Stimulated activated effector memory CD8-positive, alpha-beta T cell treated with anti-CD3 and anti-CD28 coated beads, Interleukin-12 subunit alpha, Interleukin-12 subunit beta, amount 100 ng/mL, for 72 hours (primary cell): ENCODE measurements around the gene FZD10.

Experiments used
- ATAC-seq: fragments of 150-1000 bp; cut with Tn5 transposase; 2 replicates; pipeline ENCODE4 v1.10.0; 2021
- DNase-seq, 2 donors: peaks; one replicate each; pipeline ENCODE4 v3.0.0; 2021 to 2022; ENCODE audit warnings: low spot score in 2 of 2
- H3K27ac Mint-ChIP-seq: one replicate; pipeline ENCODE4 v1.8.0; 2022; ENCODE audit warnings: mild to moderate bottlenecking, mixed read lengths
- H3K36me3 Mint-ChIP-seq: one replicate; pipeline ENCODE4 v1.8.0; 2022; ENCODE audit warnings: mild to moderate bottlenecking, mixed read lengths
- H3K4me1 Mint-ChIP-seq: one replicate; pipeline ENCODE4 v1.8.0; 2022; ENCODE audit warnings: mixed read lengths
- H3K4me3 Mint-ChIP-seq: one replicate; pipeline ENCODE4 v1.8.0; 2022; ENCODE audit warnings: mild to moderate bottlenecking, mixed read lengths
- H3K9me3 Mint-ChIP-seq: one replicate; pipeline ENCODE4 v1.8.0; 2022; ENCODE audit warnings: mixed read lengths

FZD10 gene

GRCh38 chr12:130178282-130178681 lies 16.0 kb downstream of the FZD10 start:
- peaks cover 14% of the 10 kb centered on the region for H3K9me3 Mint-ChIP-seq
- H3K27ac Mint-ChIP-seq: no peak overlapping the region
- H3K4me1 Mint-ChIP-seq: no peaks in the 10 kb centered on the region
- ATAC-seq (no peak), DNase-seq (no peak)
- no peak overlapping the region for H3K4me3 Mint-ChIP-seq
- H3K36me3 Mint-ChIP-seq: no peaks in the 10 kb centered on the region

GRCh38 chr12:130179191-130179590 lies 16.9 kb downstream of the FZD10 start:
- Mint-ChIP-seq H3K9me3 (peaks cover 14% of the 10 kb centered on the region), H3K4me3 (no peak overlapping the region), H3K27ac (no peak overlapping the region), H3K36me3 (no peaks in the 10 kb centered on the region), H3K4me1 (no peaks in the 10 kb centered on the region)
- ATAC-seq (no peak), DNase-seq (no peak)

- no peaks in the 10 kb centered on the region for H3K36me3 Mint-ChIP-seq
- DNase-seq (no peak), ATAC-seq (no peak)
- no peaks in the 10 kb centered on the region for H3K4me1 Mint-ChIP-seq
- peaks cover 14% of the 10 kb centered on the region for H3K9me3 Mint-ChIP-seq
- no peak overlapping the region for H3K27ac Mint-ChIP-seq
- no peak overlapping the region for H3K4me3 Mint-ChIP-seq
Measured at GRCh38 chr12:130179621-130180020, 17.4 kb downstream of the FZD10 start.

- ATAC-seq (no peak), DNase-seq (no peak)
- no peaks in the 10 kb centered on the region for H3K4me1 Mint-ChIP-seq
- H3K4me3 Mint-ChIP-seq: no peak overlapping the region
- peaks cover 14% of the 10 kb centered on the region for H3K9me3 Mint-ChIP-seq
- H3K27ac Mint-ChIP-seq: no peak overlapping the region
- H3K36me3 Mint-ChIP-seq: no peaks in the 10 kb centered on the region
Measured at GRCh38 chr12:130181211-130181610, 18.9 kb downstream of the FZD10 start.

- Mint-ChIP-seq H3K4me1 (no peaks in the 10 kb centered on the region), H3K27ac (no peak overlapping the region), H3K36me3 (no peaks in the 10 kb centered on the region), H3K4me3 (no peak overlapping the region), H3K9me3 (peaks cover 14% of the 10 kb centered on the region)
- no peak for ATAC-seq
- DNase-seq: no peak
Measured at GRCh38 chr12:130183585-130184370, 21.5 kb downstream of the FZD10 start.

GRCh38 chr12:130184404-130185090 lies 22.3 kb downstream of the FZD10 start:
- Mint-ChIP-seq H3K4me3 (no peak overlapping the region), H3K9me3 (peaks cover 14% of the 10 kb centered on the region), H3K4me1 (no peaks in the 10 kb centered on the region), H3K27ac (no peak overlapping the region), H3K36me3 (no peaks in the 10 kb centered on the region)
- DNase-seq (no peak), ATAC-seq (no peak)

- DNase-seq (no peak), ATAC-seq (no peak)
- Mint-ChIP-seq H3K4me3 (no peak overlapping the region), H3K9me3 (peaks cover 12% of the 10 kb centered on the region), H3K27ac (no peak overlapping the region), H3K36me3 (no peaks in the 10 kb centered on the region), H3K4me1 (no peaks in the 10 kb centered on the region)
Measured at GRCh38 chr12:130185455-130186391, 23.5 kb downstream of the FZD10 start.

GRCh38 chr12:130186651-130187268 lies 24.5 kb downstream of the FZD10 start:
- Mint-ChIP-seq H3K27ac (no peak overlapping the region), H3K36me3 (no peaks in the 10 kb centered on the region), H3K4me3 (no peak overlapping the region), H3K4me1 (no peaks in the 10 kb centered on the region), H3K9me3 (peaks cover 9% of the 10 kb centered on the region)
- DNase-seq (no peak), ATAC-seq (no peak)

- no peaks in the 10 kb centered on the region for H3K9me3 Mint-ChIP-seq
- no peak for DNase-seq
- no peak overlapping the region for H3K27ac Mint-ChIP-seq
- no peak overlapping the region for H3K4me3 Mint-ChIP-seq
- H3K4me1 Mint-ChIP-seq: no peaks in the 10 kb centered on the region
- H3K36me3 Mint-ChIP-seq: no peaks in the 10 kb centered on the region
- ATAC-seq: no peak
Measured at GRCh38 chr12:130192642-130193345, 30.5 kb downstream of the FZD10 start.

- Mint-ChIP-seq H3K4me1 (no peaks in the 10 kb centered on the region), H3K27ac (no peak overlapping the region), H3K9me3 (no peaks in the 10 kb centered on the region)
Measured at GRCh38 chr12:130194154-130194553, 31.9 kb downstream of the FZD10 start.

GRCh38 chr12:130195369-130195768 lies 33.1 kb downstream of the FZD10 start:
- Mint-ChIP-seq H3K4me3 (no peak overlapping the region), H3K36me3 (no peaks in the 10 kb centered on the region), H3K27ac (no peak overlapping the region), H3K4me1 (no peaks in the 10 kb centered on the region), H3K9me3 (peaks cover 3% of the 10 kb centered on the region)
- DNase-seq (no peak), ATAC-seq (no peak)

More at GRCh38 chr12:130194154-130194553, 31.9 kb downstream of the FZD10 start:
- no peak for ATAC-seq
- no peak for DNase-seq
- H3K36me3 Mint-ChIP-seq: no peaks in the 10 kb centered on the region
- no peak overlapping the region for H3K4me3 Mint-ChIP-seq

GRCh38 chr12:130195776-130196175 lies 33.5 kb downstream of the FZD10 start:
- Mint-ChIP-seq H3K4me1 (no peaks in the 10 kb centered on the region), H3K4me3 (no peak overlapping the region), H3K36me3 (no peaks in the 10 kb centered on the region), H3K27ac (no peak overlapping the region), H3K9me3 (peaks cover 5% of the 10 kb centered on the region)
- DNase-seq (no peak), ATAC-seq (no peak)

- Mint-ChIP-seq H3K4me3 (no peak overlapping the region), H3K9me3 (peaks cover 5% of the 10 kb centered on the region), H3K36me3 (no peaks in the 10 kb centered on the region), H3K27ac (no peak overlapping the region), H3K4me1 (no peaks in the 10 kb centered on the region)
- no peak for ATAC-seq
- DNase-seq: no peak
Measured at GRCh38 chr12:130196827-130197226, 34.6 kb downstream of the FZD10 start.

GRCh38 chr12:130198026-130198662 lies 35.9 kb downstream of the FZD10 start:
- ATAC-seq (no peak), DNase-seq (no peak)
- Mint-ChIP-seq H3K36me3 (no peaks in the 10 kb centered on the region), H3K4me3 (no peak overlapping the region), H3K9me3 (peaks cover 5% of the 10 kb centered on the region), H3K27ac (no peak overlapping the region), H3K4me1 (no peaks in the 10 kb centered on the region)
